PC-3 (cell line): ENCODE data around the gene CHMP4B. TPM values are rescaled to one million over a fixed set of nuclear protein-coding genes. Genes with fewer than 3 reads are reported as not detected.

ENCODE experiments used
- ATAC-seq: fragments of 200-7000 bp; cut with Tn5 transposase; 2 replicates; pipeline ENCODE4 v1.9.1; 2020; ENCODE audit warnings: mild to moderate bottlenecking, moderate library complexity
- Bru-seq: library from RNA; stranded (reverse); fragments of 400-500 nt; gene quantifications from one replicate; lab custom pipeline; 2021; lab: Mats Ljungman, UMichigan
- BruChase-seq, 2 experiments: library from RNA; stranded (reverse); fragments of 400-500 nt; gene quantifications; one replicate each; lab custom pipeline; 2021; lab: Mats Ljungman, UMichigan
- BruUV-seq: library from RNA; stranded (reverse); fragments of 400-500 nt; replicated peaks from 2 replicates; lab custom pipeline; 2021; lab: Mats Ljungman, UMichigan
- CTCF ChIA-PET: fragments of 300-600 bp; sonication (Branson Sonifier 250); formaldehyde crosslinking; loops from one replicate; lab custom pipeline; 2022; ENCODE audit warnings: antibody characterized with exemption; lab: Charles Lee
- POLR2A ChIA-PET: fragments of 300-600 bp; sonication (Branson Sonifier 250); formaldehyde crosslinking; loops from one replicate; lab custom pipeline; 2022; ENCODE audit warnings: antibody characterized with exemption; ENCODE audit not compliant: unreplicated experiment; lab: Charles Lee
- DNase-seq: peaks from one replicate; pipeline ENCODE4 v3.0.0-alpha.2; 2015
- H2AFZ ChIP-seq: fragments of 300-600 bp; sonication (generic); 2 replicates; pipeline ENCODE4 v1.6.0; 2016; ENCODE audit warnings: antibody characterized with exemption, low read length
- H3F3A ChIP-seq: fragments of 300-600 bp; sonication (generic); one replicate; pipeline ENCODE4 v1.6.0; 2017; ENCODE audit warnings: antibody characterized with exemption, low read length, control low read depth, mild to moderate bottlenecking; ENCODE audit not compliant: unreplicated experiment
- H3K27ac ChIP-seq: fragments of 300-600 bp; sonication (generic); 2 replicates; pipeline ENCODE4 v1.5.1; 2016; ENCODE audit warnings: mild to moderate bottlenecking, low read length
- H3K27me3 ChIP-seq: fragments of 300-600 bp; sonication (generic); 2 replicates; pipeline ENCODE4 v1.6.1; 2016; ENCODE audit warnings: low read length, mixed read lengths
- H3K36me3 ChIP-seq: fragments of 300-600 bp; sonication (generic); 2 replicates; pipeline ENCODE4 v1.6.1; 2016; ENCODE audit warnings: low read depth, mixed run types, low read length, mixed read lengths
- H3K4me1 ChIP-seq: fragments of 300-600 bp; sonication (generic); 2 replicates; pipeline ENCODE4 v1.5.1; 2016; ENCODE audit warnings: low read length; ENCODE audit not compliant: insufficient read depth
- H3K4me2 ChIP-seq: fragments of 300-600 bp; sonication (generic); 2 replicates; pipeline ENCODE4 v1.6.0; 2016; ENCODE audit warnings: low read length
- H3K4me3 ChIP-seq: fragments of 300-600 bp; sonication (generic); 2 replicates; pipeline ENCODE4 v1.5.1; 2016; ENCODE audit warnings: mild to moderate bottlenecking, low read length, mixed read lengths
- H3K79me2 ChIP-seq: fragments of 300-600 bp; sonication (generic); 2 replicates; pipeline ENCODE4 v1.6.1; 2017; ENCODE audit warnings: low read length, mixed read lengths
- H3K9ac ChIP-seq: fragments of 300-600 bp; sonication (generic); 2 replicates; pipeline ENCODE4 v1.6.0; 2016; ENCODE audit warnings: mild to moderate bottlenecking, low read length
- H3K9me2 ChIP-seq: fragments of 300-600 bp; sonication (generic); replicated peaks from 2 replicates; pipeline ENCODE4 v1.6.1; 2016; ENCODE audit warnings: mixed run types, low read length, mixed read lengths
- H3K9me3 ChIP-seq: fragments of 300-600 bp; sonication (generic); 2 replicates; pipeline ENCODE4 v1.6.1; 2016; ENCODE audit warnings: low read length, mixed read lengths
- H4K20me1 ChIP-seq: fragments of 300-600 bp; sonication (generic); 2 replicates; pipeline ENCODE4 v1.6.1; 2016; ENCODE audit warnings: low read length, mixed read lengths
- CTCF ChIP-seq: fragments of 300-600 bp; sonication (generic); conservative IDR thresholded peaks from 2 replicates; pipeline ENCODE4 v1.5.1; 2017; ENCODE audit warnings: antibody characterized with exemption, low read depth, mild to moderate bottlenecking, low read length
- EZH2 ChIP-seq: fragments of 300-600 bp; sonication (generic); IDR thresholded peaks from one replicate; pipeline ENCODE4 v1.6.1; 2017; ENCODE audit warnings: antibody characterized with exemption, mild to moderate bottlenecking, low read length; ENCODE audit not compliant: unreplicated experiment
- EZH2phosphoT487 ChIP-seq: fragments of 300-600 bp; sonication (generic); IDR thresholded peaks from 2 replicates; pipeline ENCODE4 v1.6.1; 2018; ENCODE audit warnings: mild to moderate bottlenecking, antibody characterized with exemption, low read length, borderline replicate concordance
- intact Hi-C: fragments of 100-400 bp; cut with micrococcal nuclease; formaldehyde crosslinking; loops from 2 replicates; pipeline ENCODE4 v1.9.0; 2023
- long read RNA-seq: library from polyadenylated mRNA; unstranded; transcript quantifications from one replicate; pipeline ENCODE4 v2.0.0, GENCODE V29; 2021; ENCODE audit not compliant: unreplicated experiment
- total RNA-seq: library from RNA; depleted of rRNA; stranded (reverse); fragments of >200 nt; gene quantifications from 2 replicates; pipeline ENCODE4 v1.2.3, GENCODE V29; 2014; rRNA removed

CHMP4B gene
- total RNA-seq (68.8 and 91.1 TPM in 2 replicates), Bru-seq, nascent RNA (percentile 93 among the genes with signal in this experiment), BruChase-seq, experiment 1, labeled RNA remaining after a 6-hour chase (percentile 93 among the genes with signal in this experiment), BruChase-seq, experiment 2, labeled RNA remaining after a 2-hour chase (percentile 89 among the genes with signal in this experiment)
- long read RNA-seq, partial matches to known transcripts = 11 of 16 reads
- long read RNA-seq, other reads (novel, unspliced or antisense) = 4 of 16 reads

- ATAC-seq = peak; percentile 88
- Histone ChIP-seq H3F3A (no peaks in the 10 kb centered on the region), H3K4me2 (peak within 1 kb of the TSS; percentile 99), H3K36me3 (no peaks in the 10 kb centered on the region), H3K9me2 (no peaks in the 10 kb centered on the region), H3K4me1 (peaks cover 30% of the 10 kb centered on the region), H2AFZ (peak within 1 kb of the TSS; percentile 60), H3K9ac (peak within 1 kb of the TSS; percentile 96), H4K20me1 (peaks cover 26% of the 10 kb centered on the region), H3K27ac (peak within 1 kb of the TSS; percentile 87), H3K27me3 (no peaks in the 10 kb centered on the region), H3K4me3 (peak within 1 kb of the TSS; percentile 89), H3K79me2 (peaks cover 49% of the 10 kb centered on the region), H3K9me3 (no peaks in the 10 kb centered on the region)
- no TSS peak for BruUV-seq
- ChIA-PET CTCF (interaction anchor here (0.7 kb wide), 2 partner anchors 7 to 17 kb away, joined by 3 read pairs; no protein-coding TSS in a partner anchor), POLR2A (interaction anchor here (0.6 kb wide), 1 partner anchor 204 kb away, joined by 5 read pairs; no protein-coding TSS in a partner anchor)
- intact Hi-C loops = loop anchor here (1.0 to 10.0 kb wide), 3 partner anchors 22 to 184 kb away; partner anchors contain the start of gene RALY
- TF ChIP-seq CTCF (no peak), EZH2phosphoT487 (no peak), EZH2 (no peak)
- DNase-seq = peak; percentile 99
Measured at GRCh38 chr20:33810885-33811775, at the start of gene CHMP4B. Gene CHMP4B, plus strand, starts transcription at chr20:33811348. Its CDS starts 121 bp downstream, at chr20:33811469.

DNA sequence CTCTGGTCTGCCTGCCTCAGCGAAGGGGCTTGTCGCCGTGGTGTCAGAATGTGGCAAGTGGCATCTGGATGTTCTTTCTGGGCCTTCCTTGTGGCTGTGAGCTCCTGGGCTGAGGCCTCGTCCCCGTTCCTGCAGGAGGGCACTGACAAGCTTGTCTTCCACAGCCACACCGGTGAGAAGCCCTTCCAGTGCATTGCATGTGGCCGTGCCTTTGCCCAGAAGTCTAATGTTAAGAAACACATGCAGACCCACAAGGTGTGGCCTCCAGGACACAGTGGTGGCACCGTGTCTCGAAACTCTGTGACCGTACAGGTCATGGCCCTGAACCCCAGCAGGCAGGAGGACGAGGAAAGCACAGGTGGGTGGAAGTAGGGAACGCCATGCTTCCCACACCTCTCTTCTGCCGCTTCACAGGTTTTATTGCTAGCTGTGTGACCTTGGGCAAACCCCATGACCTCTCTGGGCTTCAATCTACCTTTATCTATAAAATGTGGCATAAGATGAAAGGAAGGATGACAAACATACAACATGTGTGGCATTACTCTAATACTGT is 49.4 kb upstream of the CHMP4B start:
- CTCF ChIA-PET = interaction anchor here (0.6 kb wide), 1 partner anchor 274 kb away, joined by 3 read pairs; no protein-coding TSS in a partner anchor
- Histone ChIP-seq H3K27ac (no peak overlapping the region), H3F3A (no peaks in the 10 kb centered on the region), H3K4me3 (no peak overlapping the region), H4K20me1 (no peaks in the 10 kb centered on the region), H3K4me1 (no peaks in the 10 kb centered on the region), H3K9me3 (peaks cover 5% of the 10 kb centered on the region; the same call in 1 of the 2 replicates), H3K9me2 (no peaks in the 10 kb centered on the region), H3K36me3 (peaks cover 8% of the 10 kb centered on the region), H2AFZ (no peak overlapping the region), H3K79me2 (no peaks in the 10 kb centered on the region), H3K4me2 (no peak overlapping the region), H3K9ac (no peak overlapping the region), H3K27me3 (no peaks in the 10 kb centered on the region)
- POLR2A ChIA-PET = no interaction called here
- TF ChIP-seq EZH2phosphoT487 = no peak
- TF ChIP-seq EZH2 = no peak
- no peak for TF ChIP-seq CTCF
- intact Hi-C loops = no loop called here
- DNase-seq = no peak
- no TSS peak for BruUV-seq
- ATAC-seq = no peak
